HG03108 (cell line): ENCODE data around the gene TBX15.

Experiments used
- ATAC-seq: cut with Tn5 transposase; IDR thresholded peaks from one replicate; pipeline ENCODE4 v1.9.1; 2021; ENCODE audit warnings: moderate library complexity; ENCODE audit not compliant: unreplicated experiment

TBX15 gene

DNA sequence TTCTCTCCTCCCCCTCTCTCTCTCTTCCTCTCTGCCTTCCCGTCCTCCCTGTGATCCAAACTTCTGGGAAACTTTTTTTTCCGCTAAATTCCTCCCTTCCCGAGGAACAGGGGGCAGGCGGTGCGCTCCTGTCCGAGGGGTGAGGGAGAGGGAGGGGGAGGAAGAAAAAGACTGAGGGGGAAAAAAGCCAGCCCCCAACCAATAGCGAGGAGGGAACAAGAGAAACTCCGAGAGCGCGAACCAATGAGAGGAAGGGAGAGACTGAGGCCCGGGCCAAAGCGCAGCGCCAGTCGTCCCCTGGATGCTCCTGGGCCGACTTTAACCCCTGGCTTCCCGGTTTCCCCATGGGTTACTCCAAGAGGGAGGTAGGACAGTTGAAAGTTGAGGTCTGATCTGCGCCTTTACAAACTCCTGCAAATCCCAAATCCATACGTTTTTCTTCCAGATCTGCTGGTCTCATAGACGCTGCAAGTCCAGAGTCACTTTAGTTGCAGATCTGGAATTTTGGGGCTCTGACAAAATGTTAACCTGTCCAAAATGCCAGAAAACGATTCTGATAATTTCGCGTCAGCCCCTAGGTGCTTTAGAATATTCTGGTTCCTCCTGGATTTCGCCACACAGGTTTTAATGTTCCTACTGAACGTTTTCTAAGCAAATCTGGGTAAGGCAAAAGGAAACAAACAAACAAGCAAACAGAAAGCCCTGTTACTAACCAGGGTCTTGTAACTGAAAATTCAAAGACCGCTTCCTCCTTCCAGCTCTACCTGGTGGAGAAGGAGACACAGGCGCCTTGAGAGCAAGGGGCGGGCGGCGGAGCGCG is at the start of gene TBX15:
Gene TBX15, minus strand, starts transcription at position 158 of the 820 bp plus-strand sequence. CDS start 548 bp downstream, outside the sequence.
- ATAC-seq = no peak

DNA sequence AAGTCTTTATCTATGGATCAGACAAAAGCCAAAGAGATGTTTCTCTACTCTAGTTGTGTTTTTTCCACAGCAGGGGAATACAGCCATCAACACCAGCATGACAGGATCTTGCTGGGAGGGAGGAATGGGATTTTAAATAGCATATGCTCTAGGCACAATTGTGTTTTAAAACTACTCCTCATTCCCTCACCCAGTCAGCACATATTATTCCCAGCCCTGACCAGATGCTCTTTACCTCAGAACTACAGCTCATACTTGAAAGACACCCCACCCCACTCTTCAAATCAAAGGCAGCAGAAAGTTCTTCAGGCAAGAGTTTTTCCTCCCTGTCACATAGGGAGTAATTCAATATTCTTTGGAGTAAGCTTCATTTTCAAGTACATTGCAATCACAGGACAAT is 46.2 kb upstream of the TBX15 start:
- ATAC-seq = no peak

DNA sequence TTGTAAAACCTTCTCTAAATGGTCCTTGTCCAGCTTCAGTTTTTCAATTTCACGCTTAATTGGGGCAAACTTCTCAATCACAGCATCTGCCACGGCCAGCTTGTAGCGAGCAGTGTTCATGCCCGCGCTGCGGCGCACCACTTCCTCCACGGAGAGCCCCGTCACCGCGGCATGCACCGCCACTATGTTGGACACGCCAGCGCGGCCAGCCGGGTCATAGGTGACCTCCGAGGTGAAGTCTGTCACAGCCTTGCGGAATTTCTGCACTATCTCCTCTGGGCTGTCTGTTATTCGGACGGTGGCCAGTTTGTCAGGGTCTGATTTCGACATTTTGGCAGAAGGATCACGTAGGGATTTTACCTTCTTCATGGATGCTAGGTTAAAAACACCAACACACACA is 44.8 kb upstream of the TBX15 start:
- no peak for ATAC-seq

DNA sequence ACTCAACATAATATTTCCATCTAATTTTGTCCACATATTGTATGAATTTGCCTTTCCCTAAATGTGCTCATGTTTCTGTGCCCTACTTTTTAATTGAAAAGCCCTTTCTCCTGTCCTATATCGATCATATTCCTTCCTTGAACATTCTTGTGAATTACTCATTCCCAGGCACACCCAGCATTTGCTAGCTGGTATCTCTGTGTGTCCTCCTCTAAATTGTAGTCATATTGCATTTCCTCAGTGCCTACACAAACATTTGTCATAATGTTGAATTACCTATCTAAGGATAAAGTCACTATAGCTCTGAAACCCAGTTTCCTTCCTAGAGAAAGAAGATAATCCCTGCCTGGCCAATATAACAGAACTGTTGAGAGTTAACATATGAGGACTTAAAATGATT is 39.6 kb upstream of the TBX15 start:
- no peak for ATAC-seq

DNA sequence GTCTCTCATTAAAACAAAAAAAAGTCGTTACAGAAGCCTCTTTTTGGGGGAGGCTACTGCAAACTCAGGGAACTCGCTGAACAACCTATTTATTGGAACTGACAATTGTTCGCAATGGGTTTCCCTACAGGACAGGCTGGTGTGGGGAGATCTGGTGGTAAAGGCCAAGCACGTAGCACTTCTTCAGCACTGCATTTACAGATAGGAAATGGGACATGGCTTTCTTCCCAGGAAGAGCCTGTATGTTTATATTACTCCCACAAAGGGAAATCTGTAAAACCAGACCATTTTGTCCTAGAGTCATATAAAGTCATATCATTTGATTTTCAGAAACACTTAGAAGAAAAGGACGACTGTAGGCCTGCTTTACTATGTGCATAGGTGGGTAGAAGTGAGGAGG is 38.8 kb upstream of the TBX15 start:
- ATAC-seq = no peak

DNA sequence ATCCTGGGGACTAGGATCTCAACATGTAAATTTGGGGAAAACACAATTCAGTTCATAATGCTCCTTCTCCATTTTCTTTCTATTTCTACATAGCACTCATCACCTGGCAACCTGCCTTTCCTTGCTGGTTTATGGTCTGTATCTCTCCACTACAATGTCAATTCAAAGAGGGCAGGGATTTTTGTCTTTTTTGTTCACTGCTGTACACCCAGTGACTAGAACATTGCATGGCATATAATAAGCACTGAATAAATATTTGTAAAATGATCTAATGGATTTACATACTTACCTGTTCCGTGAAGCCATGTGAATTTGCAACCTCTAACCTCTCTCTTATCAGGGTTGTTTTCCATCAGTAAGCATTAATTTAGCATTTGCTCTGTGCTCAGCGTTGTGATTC is 27.4 kb upstream of the TBX15 start:
- no peak for ATAC-seq

DNA sequence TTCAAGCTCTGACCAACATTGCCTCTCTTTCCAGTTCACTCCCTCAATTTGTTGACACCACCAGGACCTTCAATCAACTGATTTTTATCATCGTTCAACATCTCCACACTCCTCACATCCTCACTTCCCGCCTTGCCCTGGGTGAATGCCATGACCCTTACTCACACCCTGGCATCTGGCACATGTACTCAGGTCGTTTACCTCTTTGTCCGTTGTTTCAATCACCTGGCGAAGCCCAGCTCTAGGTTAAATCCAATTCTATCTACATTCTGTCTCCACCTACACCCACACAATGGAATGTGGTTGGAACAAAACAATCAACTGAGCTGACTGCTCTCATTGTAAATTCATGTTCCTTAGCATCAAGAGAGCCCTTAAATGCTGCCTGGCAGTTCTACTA is 24.2 kb upstream of the TBX15 start:
- ATAC-seq = no peak

DNA sequence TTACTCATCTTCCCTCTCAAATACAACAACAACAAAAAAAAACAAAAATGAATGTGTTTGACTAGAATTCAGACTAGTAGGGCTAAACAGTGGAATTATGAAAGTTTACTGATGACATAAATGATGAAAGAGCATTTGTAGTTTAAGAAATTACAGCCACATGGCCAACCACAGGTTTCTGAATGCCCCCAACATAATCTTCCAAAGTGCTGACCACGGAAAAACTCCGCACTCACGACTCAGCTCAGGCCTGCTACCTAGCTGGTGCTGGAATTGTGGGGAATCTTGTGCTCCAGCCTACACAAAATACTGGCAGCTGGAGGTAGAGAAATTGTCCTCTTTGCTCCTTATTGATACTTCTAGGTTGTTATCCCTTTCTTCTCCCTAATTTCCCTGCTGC is 23.6 kb upstream of the TBX15 start:
- no peak for ATAC-seq

DNA sequence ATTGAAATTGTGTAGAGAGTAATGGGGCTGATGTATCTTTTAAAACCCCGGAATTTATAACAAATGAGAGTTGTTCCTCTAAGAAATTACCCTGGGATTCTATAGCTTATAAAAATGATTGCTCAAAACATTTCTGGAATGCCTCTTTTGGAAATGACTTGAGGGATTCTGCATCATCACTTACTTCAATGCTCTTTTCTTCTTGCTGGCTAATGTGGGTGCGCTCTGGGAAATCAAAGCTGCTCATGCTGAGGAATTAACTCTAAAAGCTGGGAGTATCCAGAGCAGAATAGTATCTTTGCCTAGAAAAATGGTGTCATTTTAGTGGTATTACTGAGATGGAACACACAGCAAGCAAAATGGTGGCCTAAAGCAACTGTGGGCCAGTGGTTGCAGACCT is 23.0 kb upstream of the TBX15 start:
- ATAC-seq = no peak

DNA sequence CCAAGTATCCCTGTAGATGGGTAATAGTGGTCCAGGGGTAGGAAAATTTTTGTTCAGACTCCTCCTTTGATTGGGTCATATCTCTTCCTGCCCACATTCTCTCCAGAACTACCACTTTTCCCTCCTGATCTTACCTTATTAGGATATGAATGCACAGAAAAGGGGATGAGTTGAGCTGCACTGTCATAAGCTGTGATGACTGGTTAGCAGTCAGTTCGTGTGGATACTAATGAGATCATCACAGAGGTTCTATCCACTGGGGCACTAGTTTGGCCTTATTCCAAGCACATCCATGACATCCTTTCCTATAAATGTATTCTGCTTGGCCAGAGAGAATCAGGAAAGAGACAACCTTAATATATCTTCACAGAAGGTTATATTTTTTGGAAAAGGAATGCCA is 22.1 kb upstream of the TBX15 start:
- no peak for ATAC-seq

DNA sequence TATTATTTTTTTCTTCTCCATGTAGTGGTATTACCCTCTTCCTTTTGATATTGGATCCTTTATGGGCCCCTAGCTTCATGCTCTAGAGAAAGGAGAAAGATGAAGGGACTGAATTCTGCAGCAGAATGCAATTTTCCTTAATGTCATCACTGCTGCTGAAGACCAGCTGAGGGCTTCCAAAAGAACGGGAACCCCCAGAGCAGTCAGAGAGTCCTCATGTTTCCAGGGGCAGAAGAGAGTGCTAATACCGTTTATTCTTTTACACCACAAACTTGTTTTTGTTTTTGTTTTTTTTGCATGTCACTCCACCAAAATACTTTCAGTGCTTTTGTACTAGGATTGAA is 21.1 kb upstream of the TBX15 start:
- no peak for ATAC-seq

DNA sequence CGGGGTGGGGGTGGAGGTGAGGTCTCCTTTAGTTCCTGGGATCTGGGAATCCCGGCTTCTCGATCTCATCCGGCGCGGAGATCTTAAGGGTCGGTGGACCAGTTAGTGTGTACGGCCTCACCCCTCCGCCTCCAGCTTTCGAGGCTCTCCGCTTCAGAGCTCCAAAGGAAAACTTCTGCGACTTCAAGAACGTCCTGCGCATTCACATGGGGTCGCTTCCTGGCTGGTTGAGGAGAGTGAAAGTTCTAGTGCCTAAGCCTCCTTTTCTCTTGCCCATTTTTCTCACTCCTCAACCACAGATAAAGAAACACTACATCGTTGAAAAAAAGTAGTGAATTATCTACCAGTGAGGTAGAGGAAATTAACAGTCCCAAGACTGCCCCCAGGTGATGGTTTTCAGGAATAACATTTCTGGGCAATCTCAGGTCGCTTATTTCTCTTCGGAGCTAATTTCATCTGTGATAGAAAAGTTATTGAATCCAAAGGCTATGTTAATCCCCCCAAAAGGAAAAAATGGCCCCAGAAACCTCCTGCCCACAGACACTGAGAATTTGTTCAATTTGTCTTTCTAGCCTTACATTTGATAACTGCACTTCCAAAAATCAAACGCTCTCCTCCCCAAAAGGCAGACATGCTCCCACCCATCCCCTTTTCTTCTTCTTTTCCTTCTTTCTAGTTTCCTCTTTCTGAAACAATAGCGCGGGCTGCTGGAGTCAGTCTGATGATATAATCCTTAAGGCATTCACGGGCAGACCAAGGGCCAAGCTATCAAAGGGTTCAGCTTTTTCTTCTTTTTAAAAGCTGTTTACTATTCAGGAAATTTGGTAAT is 20.6 kb upstream of the TBX15 start:
- ATAC-seq = peak; percentile 64

DNA sequence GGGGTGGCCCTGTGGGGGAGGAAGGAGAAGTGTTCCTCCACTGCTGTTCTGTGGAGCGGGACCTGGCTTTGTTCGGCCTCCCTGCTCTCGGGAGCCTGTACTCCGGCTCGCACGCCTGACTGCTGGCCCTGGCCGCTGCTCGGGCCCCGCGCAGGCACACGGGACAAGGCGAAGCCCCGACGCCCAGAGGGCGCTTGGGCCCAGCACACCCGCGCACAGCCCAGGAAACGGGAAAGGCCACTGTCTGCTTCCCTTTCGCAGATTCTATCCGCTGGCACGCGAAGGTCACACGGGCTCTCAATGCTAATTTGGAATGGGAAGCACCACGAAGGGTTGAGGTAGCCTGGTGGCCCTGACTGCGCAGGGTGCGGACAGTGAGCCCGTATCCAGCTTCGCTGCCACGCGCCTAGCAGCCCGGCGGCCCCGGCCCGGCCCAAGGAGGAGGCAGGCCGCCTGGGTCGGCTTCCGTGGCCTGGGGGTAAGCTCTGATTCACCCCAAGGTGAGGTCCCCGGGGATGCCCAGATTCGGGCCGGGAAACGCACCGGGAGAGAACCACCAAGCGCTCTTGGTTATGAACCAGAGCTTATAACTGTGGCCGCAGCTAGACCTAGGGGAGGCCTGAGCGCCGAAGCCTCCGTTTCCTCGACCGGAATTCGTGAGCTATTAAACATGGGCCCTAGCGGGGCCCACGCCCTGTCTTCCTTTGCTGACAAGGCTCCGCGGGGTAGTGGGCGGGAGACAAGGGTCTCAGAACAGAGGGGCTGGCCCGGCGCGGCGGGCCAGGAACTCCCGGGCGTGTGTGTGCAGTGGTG is 19.7 kb upstream of the TBX15 start:
- ATAC-seq = peak; percentile 39

DNA sequence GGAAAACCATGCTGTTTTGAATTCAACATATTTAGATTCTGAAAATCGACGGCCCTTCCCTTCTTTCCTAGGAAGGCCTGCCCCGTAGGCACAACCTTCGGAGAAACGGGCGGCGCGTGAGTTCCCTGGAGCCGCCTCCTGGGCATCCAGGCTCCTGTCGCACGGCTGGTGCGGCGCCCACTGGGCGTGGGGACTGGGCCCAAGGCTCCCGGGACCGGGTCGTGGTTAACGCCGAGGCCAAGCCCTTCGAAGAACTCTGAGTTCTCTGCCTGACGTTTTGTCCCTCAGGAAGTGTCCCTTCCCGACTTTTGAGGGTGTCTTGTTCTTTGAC is 19.2 kb upstream of the TBX15 start:
- ATAC-seq = no peak

DNA sequence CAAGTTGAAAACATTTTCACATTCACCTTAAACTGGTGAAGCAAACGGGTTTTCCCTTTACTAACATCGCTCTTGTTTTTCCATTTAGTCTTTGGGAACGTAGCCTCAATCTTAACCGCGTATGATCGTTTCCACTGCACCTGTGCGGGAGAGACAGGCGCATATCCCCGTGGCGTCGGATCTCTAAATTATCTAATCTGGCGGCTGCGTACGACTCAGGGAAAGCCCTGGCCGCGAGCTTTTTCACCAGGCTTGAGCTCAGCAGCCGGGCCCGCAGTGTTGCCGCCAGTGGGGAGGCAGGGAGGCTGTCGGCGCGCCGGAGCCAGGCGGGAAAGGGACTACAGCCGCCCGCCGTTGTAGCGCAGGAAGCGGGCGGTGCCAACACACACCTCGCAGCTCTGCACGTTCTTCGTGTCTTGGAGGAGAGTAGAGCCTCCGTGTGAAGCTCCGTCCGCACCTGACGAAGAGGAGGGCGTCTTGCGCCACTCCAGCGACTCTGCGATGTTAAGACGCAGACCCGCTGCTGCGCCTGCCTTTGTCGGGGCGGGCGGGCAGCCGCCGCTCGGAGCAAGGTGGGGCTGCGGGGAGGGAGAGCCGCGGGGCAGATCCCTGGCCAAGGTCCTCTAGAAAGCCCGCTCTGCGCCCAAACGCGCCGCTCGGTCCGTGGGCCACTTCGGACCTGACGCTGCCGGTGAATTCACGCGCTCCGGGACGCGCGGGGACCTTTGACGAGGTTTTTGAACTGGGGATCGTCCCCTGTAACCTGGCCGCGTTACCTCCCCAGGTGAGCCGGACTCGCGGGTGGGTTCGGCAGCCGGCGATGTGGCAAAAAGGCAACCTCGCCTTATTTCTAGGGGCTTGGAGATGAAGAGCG is 18.5 kb upstream of the TBX15 start:
- ATAC-seq = no peak

DNA sequence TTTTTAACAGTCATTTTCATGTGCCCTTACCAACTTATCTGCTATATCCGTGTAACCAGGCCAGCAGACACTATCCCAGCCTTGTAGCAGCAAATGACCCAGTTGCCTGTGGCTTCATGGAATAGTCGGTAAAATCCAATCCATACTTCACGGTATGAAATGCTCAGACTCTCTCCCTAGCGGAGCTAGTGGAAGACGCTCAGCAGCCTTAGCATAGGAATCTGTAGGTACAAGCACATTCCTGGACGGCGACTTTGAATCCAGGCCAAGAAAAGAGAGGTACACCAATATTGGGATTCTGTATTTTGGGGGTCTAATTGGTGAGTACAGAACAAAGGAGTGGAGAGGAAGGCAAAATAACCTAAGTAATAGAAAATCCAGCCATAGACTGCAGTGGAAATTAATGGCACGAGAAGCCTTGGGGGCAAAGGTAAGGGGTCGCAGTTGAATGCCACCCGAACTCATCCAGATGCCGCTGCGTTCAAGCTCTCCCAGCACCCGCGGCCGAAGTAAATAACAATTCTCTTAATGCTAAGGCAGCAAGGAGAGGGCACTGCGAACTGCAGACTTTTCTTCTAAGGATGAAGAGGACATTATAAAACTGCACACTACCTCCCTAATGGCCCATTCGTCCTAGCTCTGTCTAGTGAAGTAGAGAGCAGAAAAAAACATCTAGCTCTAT is 17.7 kb upstream of the TBX15 start:
- ATAC-seq = no peak

DNA sequence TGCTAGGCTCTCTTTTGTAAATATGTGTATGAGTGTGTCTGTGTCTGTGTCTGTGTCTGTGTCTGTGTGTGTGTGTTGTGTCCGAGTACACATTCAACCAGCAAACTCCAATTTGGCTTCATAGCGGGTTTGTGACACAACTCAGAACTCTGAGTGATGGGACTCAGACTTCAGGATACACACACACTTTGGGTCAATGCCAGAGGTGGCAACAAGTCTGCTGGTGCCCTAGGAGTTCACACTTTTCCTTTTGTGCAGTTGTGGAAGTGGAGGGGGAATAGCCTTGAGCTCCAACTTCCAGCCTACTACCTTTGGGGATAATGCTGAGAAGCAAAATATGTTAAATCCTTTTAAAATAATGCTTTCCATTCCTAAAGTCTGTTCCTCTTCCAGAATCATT is 16.6 kb upstream of the TBX15 start:
- ATAC-seq = no peak

DNA sequence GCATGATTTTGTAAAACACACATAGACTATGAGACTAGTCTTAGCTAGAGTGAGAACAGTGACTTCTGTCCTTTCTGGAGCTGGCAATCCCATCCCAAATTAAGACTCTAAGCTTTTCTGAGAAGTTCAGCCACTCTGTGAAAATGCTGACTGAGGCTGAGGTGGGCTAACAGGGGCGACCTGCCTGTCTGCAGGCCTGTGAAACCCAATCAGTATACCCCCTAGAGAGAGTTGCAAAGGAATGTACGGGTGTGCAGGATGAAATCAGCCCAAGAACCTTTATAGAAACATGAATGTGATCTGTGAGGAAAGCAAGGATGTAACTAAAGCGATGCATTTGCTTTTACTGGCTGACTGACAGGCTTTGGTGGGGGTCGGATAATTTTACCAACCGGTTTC is 16.0 kb upstream of the TBX15 start:
- ATAC-seq = no peak

DNA sequence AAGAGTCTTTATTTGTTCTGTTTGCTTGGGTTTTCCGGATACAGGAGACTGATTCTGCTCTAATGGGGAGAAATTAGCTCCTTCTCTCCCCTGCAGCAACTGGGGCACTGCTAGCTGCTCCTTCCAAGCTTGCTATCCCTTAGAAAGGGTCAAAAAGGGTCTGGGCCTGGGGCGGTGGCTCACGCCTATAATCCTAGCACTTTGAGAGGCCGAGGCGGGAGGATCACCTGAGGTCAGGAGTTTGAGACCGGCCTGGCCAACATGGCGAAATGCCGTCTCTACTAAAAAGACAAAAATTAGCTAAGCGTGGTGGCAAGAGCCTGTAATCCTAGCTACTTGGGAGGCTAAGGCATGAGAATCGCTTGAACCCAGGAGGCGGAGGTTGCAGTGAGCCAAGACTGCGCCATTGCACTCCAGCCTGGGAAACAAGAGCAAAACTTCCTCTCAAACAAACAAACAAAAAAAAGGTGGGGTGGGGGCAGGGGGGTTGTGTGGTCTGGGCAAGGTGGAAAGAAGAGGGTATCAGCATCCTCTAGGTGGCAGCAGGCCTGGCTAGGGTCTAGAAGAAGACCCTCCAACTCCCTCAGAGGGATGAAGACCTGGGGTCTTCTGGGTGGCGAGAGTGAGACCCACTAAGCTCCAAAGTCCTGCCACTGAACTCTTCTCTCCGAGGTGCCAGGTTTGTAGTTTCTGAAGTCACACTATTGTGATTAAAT is 15.4 kb upstream of the TBX15 start:
- no peak for ATAC-seq
